ENCODE results near the gene MET.
"Not testable (repeated sequence)": the region's sequence is repeated elsewhere in the genome, so short reads cannot be mapped to it uniquely, and the experiment has no call there.

The MET gene

GRCh38 chr7:116717137-116717536, 45.1 kb downstream of the MET start:
- Histone ChIP-seq H3K9ac (ENCODE audit: low read length in 5 of 5) (no peak overlapping the region), H3K4me3 (ENCODE audit: low read depth in 1 of 5, low read length in 5 of 5) (no peak overlapping the region), H3K36me3 (ENCODE audit: control insufficient read depth in 5 of 5, insufficient read depth in 5 of 5, low read length in 5 of 5) (no peaks in the 10 kb centered on the region), H3K27ac (ENCODE audit: low read depth, low read length) (no peak overlapping the region), H3K9me3 (ENCODE audit: control insufficient read depth in 5 of 5, low read length in 5 of 5) (no peaks in the 10 kb centered on the region), H3K27me3 (ENCODE audit: control insufficient read depth in 5 of 5, insufficient read depth in 4 of 5, low read length in 5 of 5) (no peaks in the 10 kb centered on the region), H3K4me1 (ENCODE audit: control insufficient read depth in 5 of 5, insufficient read depth in 5 of 5, low read length in 5 of 5) (peaks cover 2 to 8% (median 4%) of the 10 kb centered on the region in 5 donors)

- not testable (repeated sequence) for H3K4me3 ChIP-seq (ENCODE audit: low read depth in 1 of 5, low read length in 5 of 5); H3K9me3 ChIP-seq (ENCODE audit: control insufficient read depth in 5 of 5, low read length in 5 of 5); H3K27me3 ChIP-seq (ENCODE audit: control insufficient read depth in 5 of 5, insufficient read depth in 4 of 5, low read length in 5 of 5); H3K27ac ChIP-seq (ENCODE audit: low read depth, low read length); H3K9ac ChIP-seq (ENCODE audit: low read length in 5 of 5); H3K36me3 ChIP-seq (ENCODE audit: control insufficient read depth in 5 of 5, insufficient read depth in 5 of 5, low read length in 5 of 5)
- H3K4me1 ChIP-seq (ENCODE audit: control insufficient read depth in 5 of 5, insufficient read depth in 5 of 5, low read length in 5 of 5): peaks cover 8 to 22% (median 17%) of the 10 kb centered on the region in 5 donors
Measured at GRCh38 chr7:116723959-116724529, 52.0 kb downstream of the MET start.

GRCh38 chr7:116724560-116725231, 52.7 kb downstream of the MET start:
- H3K4me3 ChIP-seq (ENCODE audit: low read depth in 1 of 5, low read length in 5 of 5): no peak overlapping the region
- H3K27me3 ChIP-seq (ENCODE audit: control insufficient read depth in 5 of 5, insufficient read depth in 4 of 5, low read length in 5 of 5): no peaks in the 10 kb centered on the region
- no peaks in the 10 kb centered on the region for H3K36me3 ChIP-seq (ENCODE audit: control insufficient read depth in 5 of 5, insufficient read depth in 5 of 5, low read length in 5 of 5)
- no peaks in the 10 kb centered on the region for H3K9me3 ChIP-seq (ENCODE audit: control insufficient read depth in 5 of 5, low read length in 5 of 5)
- H3K4me1 ChIP-seq (ENCODE audit: control insufficient read depth in 5 of 5, insufficient read depth in 5 of 5, low read length in 5 of 5): peaks cover 8 to 22% (median 17%) of the 10 kb centered on the region in 5 donors
- H3K27ac ChIP-seq (ENCODE audit: low read depth, low read length): no peak overlapping the region
- no peak overlapping the region for H3K9ac ChIP-seq (ENCODE audit: low read length in 5 of 5)

- Histone ChIP-seq H3K4me1 (ENCODE audit: control insufficient read depth in 5 of 5, insufficient read depth in 5 of 5, low read length in 5 of 5) (peaks cover 8 to 22% (median 17%) of the 10 kb centered on the region in 5 donors), H3K36me3 (ENCODE audit: control insufficient read depth in 5 of 5, insufficient read depth in 5 of 5, low read length in 5 of 5) (no peaks in the 10 kb centered on the region), H3K27me3 (ENCODE audit: control insufficient read depth in 5 of 5, insufficient read depth in 4 of 5, low read length in 5 of 5) (no peaks in the 10 kb centered on the region), H3K9ac (ENCODE audit: low read length in 5 of 5) (no peak overlapping the region), H3K4me3 (ENCODE audit: low read depth in 1 of 5, low read length in 5 of 5) (no peak overlapping the region), H3K9me3 (ENCODE audit: control insufficient read depth in 5 of 5, low read length in 5 of 5) (no peaks in the 10 kb centered on the region), H3K27ac (ENCODE audit: low read depth, low read length) (no peak overlapping the region)
Measured at GRCh38 chr7:116726149-116726548, 54.2 kb downstream of the MET start.

GRCh38 chr7:116726713-116727431, 54.9 kb downstream of the MET start:
- H3K27me3 ChIP-seq (ENCODE audit: control insufficient read depth in 5 of 5, insufficient read depth in 4 of 5, low read length in 5 of 5): no peaks in the 10 kb centered on the region
- H3K9me3 ChIP-seq (ENCODE audit: control insufficient read depth in 5 of 5, low read length in 5 of 5): no peaks in the 10 kb centered on the region
- H3K27ac ChIP-seq (ENCODE audit: low read depth, low read length): peak overlapping the region; percentile 21
- peak overlapping the region in 1 of 5 donors; percentile 25 for H3K9ac ChIP-seq (ENCODE audit: low read length in 5 of 5)
- H3K4me1 ChIP-seq (ENCODE audit: control insufficient read depth in 5 of 5, insufficient read depth in 5 of 5, low read length in 5 of 5): peaks cover 8 to 22% (median 17%) of the 10 kb centered on the region in 5 donors
- H3K36me3 ChIP-seq (ENCODE audit: control insufficient read depth in 5 of 5, insufficient read depth in 5 of 5, low read length in 5 of 5): no peaks in the 10 kb centered on the region
- H3K4me3 ChIP-seq (ENCODE audit: low read depth in 1 of 5, low read length in 5 of 5): no peak overlapping the region

- Histone ChIP-seq H3K4me3 (ENCODE audit: low read depth in 1 of 5, low read length in 5 of 5) (no peak overlapping the region), H3K36me3 (ENCODE audit: control insufficient read depth in 5 of 5, insufficient read depth in 5 of 5, low read length in 5 of 5) (no peaks in the 10 kb centered on the region), H3K9ac (ENCODE audit: low read length in 5 of 5) (peak overlapping the region in 1 of 5 donors; percentile 25), H3K4me1 (ENCODE audit: control insufficient read depth in 5 of 5, insufficient read depth in 5 of 5, low read length in 5 of 5) (peaks cover 8 to 22% (median 17%) of the 10 kb centered on the region in 5 donors), H3K9me3 (ENCODE audit: control insufficient read depth in 5 of 5, low read length in 5 of 5) (no peaks in the 10 kb centered on the region), H3K27ac (ENCODE audit: low read depth, low read length) (peak overlapping the region; percentile 21), H3K27me3 (ENCODE audit: control insufficient read depth in 5 of 5, insufficient read depth in 4 of 5, low read length in 5 of 5) (no peaks in the 10 kb centered on the region)
Measured at GRCh38 chr7:116727432-116728009, 55.5 kb downstream of the MET start.

- no peak overlapping the region for H3K9ac ChIP-seq (ENCODE audit: low read length in 5 of 5)
- no peaks in the 10 kb centered on the region for H3K9me3 ChIP-seq (ENCODE audit: control insufficient read depth in 5 of 5, low read length in 5 of 5)
- H3K4me1 ChIP-seq (ENCODE audit: control insufficient read depth in 5 of 5, insufficient read depth in 5 of 5, low read length in 5 of 5): peaks cover 8 to 22% (median 17%) of the 10 kb centered on the region in 5 donors
- no peaks in the 10 kb centered on the region for H3K36me3 ChIP-seq (ENCODE audit: control insufficient read depth in 5 of 5, insufficient read depth in 5 of 5, low read length in 5 of 5)
- no peak overlapping the region for H3K27ac ChIP-seq (ENCODE audit: low read depth, low read length)
- no peaks in the 10 kb centered on the region for H3K27me3 ChIP-seq (ENCODE audit: control insufficient read depth in 5 of 5, insufficient read depth in 4 of 5, low read length in 5 of 5)
- H3K4me3 ChIP-seq (ENCODE audit: low read depth in 1 of 5, low read length in 5 of 5): no peak overlapping the region
Measured at GRCh38 chr7:116728413-116728812, 56.4 kb downstream of the MET start.

- H3K27ac ChIP-seq (ENCODE audit: low read depth, low read length): no peak overlapping the region
- peaks cover 8 to 25% (median 17%) of the 10 kb centered on the region in 5 donors for H3K4me1 ChIP-seq (ENCODE audit: control insufficient read depth in 5 of 5, insufficient read depth in 5 of 5, low read length in 5 of 5)
- no peak overlapping the region for H3K9ac ChIP-seq (ENCODE audit: low read length in 5 of 5)
- H3K36me3 ChIP-seq (ENCODE audit: control insufficient read depth in 5 of 5, insufficient read depth in 5 of 5, low read length in 5 of 5): no peaks in the 10 kb centered on the region
- H3K27me3 ChIP-seq (ENCODE audit: control insufficient read depth in 5 of 5, insufficient read depth in 4 of 5, low read length in 5 of 5): no peaks in the 10 kb centered on the region
- no peaks in the 10 kb centered on the region for H3K9me3 ChIP-seq (ENCODE audit: control insufficient read depth in 5 of 5, low read length in 5 of 5)
- H3K4me3 ChIP-seq (ENCODE audit: low read depth in 1 of 5, low read length in 5 of 5): no peak overlapping the region
Measured at GRCh38 chr7:116730097-116731022, 58.4 kb downstream of the MET start.

GRCh38 chr7:116731023-116731395, 59.0 kb downstream of the MET start:
- no peak overlapping the region for H3K9ac ChIP-seq (ENCODE audit: low read length in 5 of 5)
- H3K4me1 ChIP-seq (ENCODE audit: control insufficient read depth in 5 of 5, insufficient read depth in 5 of 5, low read length in 5 of 5): peaks cover 8 to 25% (median 17%) of the 10 kb centered on the region in 5 donors
- no peaks in the 10 kb centered on the region for H3K36me3 ChIP-seq (ENCODE audit: control insufficient read depth in 5 of 5, insufficient read depth in 5 of 5, low read length in 5 of 5)
- H3K27me3 ChIP-seq (ENCODE audit: control insufficient read depth in 5 of 5, insufficient read depth in 4 of 5, low read length in 5 of 5): no peaks in the 10 kb centered on the region
- no peaks in the 10 kb centered on the region for H3K9me3 ChIP-seq (ENCODE audit: control insufficient read depth in 5 of 5, low read length in 5 of 5)
- H3K4me3 ChIP-seq (ENCODE audit: low read depth in 1 of 5, low read length in 5 of 5): no peak overlapping the region
- no peak overlapping the region for H3K27ac ChIP-seq (ENCODE audit: low read depth, low read length)
